ENCODE measurements around the gene KCNA1. TPM values are rescaled to one million over a fixed set of nuclear protein-coding genes. Genes with fewer than 3 reads are reported as not detected.
"Not testable (repeated sequence)": the region's sequence is repeated elsewhere in the genome, so short reads cannot be mapped to it uniquely, and the experiment has no call there.

KCNA1 gene
- total RNA-seq, 1 donor from 2014 or later, result 0.62 TPM

GRCh38 chr12:4874671-4875070 is 35.0 kb upstream of the KCNA1 start:
- H3K4me1 Mint-ChIP-seq (ENCODE audit: unreplicated experiment), result no peaks in the 10 kb centered on the region

DNA sequence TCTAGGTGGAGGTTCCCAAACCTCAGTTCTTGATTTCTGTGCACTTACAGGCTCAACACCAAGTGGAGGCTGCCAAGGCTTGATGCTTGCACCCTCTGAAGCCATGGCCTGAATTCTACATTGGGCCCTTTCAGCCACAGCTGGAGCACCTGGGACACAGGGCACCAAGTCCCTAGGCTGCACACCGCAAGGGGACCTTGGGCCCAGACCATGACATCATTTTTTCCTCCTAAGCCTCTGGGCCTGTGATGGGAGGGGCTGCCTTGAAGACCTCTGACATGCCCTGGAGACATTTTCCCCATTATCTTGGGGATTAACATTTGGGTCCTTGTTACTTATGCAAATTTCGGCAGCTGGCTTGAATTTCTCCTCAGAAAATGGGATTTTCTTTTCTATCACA is 30.2 kb upstream of the KCNA1 start:
- H3K9me3 Mint-ChIP-seq (ENCODE audit: unreplicated experiment), result peaks cover 10% of the 10 kb centered on the region
- H3K36me3 Mint-ChIP-seq (ENCODE audit: low read depth, unreplicated experiment); H3K4me1 Mint-ChIP-seq (ENCODE audit: unreplicated experiment); DNase-seq (ENCODE audit: low spot score); H3K4me3 Mint-ChIP-seq (ENCODE audit: unreplicated experiment); H3K27me3 Mint-ChIP-seq (ENCODE audit: unreplicated experiment); H3K27ac Mint-ChIP-seq (ENCODE audit: unreplicated experiment): not testable (repeated sequence)

More at GRCh38 chr12:4874671-4875070, 35.0 kb upstream of the KCNA1 start:
- Mint-ChIP-seq H3K27me3 (ENCODE audit: unreplicated experiment) (no peaks in the 10 kb centered on the region), H3K4me3 (ENCODE audit: unreplicated experiment) (no peak overlapping the region), H3K27ac (ENCODE audit: unreplicated experiment) (no peak overlapping the region), H3K36me3 (ENCODE audit: low read depth, unreplicated experiment) (no peaks in the 10 kb centered on the region), H3K9me3 (ENCODE audit: unreplicated experiment) (peaks cover 4% of the 10 kb centered on the region)
- no peak for DNase-seq (ENCODE audit: low spot score)
- TF ChIP-seq CTCF (IDR thresholded peaks at IDR 0.05; ENCODE audit: unreplicated experiment), result no peak

GRCh38 chr12:4881266-4882064 is 28.2 kb upstream of the KCNA1 start:
- no peak overlapping the region for H3K4me3 Mint-ChIP-seq (ENCODE audit: unreplicated experiment)
- H3K36me3 Mint-ChIP-seq (ENCODE audit: low read depth, unreplicated experiment), result no peaks in the 10 kb centered on the region
- TF ChIP-seq CTCF (IDR thresholded peaks at IDR 0.05; ENCODE audit: unreplicated experiment), result no peak
- no peak for DNase-seq (ENCODE audit: low spot score)
- peaks cover 6% of the 10 kb centered on the region for H3K27me3 Mint-ChIP-seq (ENCODE audit: unreplicated experiment)
- H3K9me3 Mint-ChIP-seq (ENCODE audit: unreplicated experiment), result peaks cover 10% of the 10 kb centered on the region
- H3K27ac Mint-ChIP-seq (ENCODE audit: unreplicated experiment), result no peak overlapping the region
- H3K4me1 Mint-ChIP-seq (ENCODE audit: unreplicated experiment), result no peaks in the 10 kb centered on the region

DNA sequence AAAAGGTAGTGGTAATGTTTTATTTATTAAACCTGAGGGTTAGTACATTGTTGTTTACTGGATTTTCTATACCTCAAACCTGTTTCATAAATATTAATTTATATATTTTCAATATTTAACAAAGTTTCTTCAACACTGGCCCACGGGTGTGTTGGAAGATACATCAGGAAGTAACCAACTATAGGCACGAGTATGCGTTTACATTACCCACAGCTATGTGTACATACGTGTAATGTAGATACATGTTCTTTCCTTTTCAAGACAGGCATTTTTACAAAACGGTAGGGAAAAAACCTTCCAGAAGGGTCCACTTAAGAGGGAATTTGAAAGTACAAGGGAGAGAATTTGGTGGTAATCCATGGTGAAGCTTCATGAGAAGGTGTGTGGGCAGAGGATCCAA is 17.8 kb upstream of the KCNA1 start:
- Mint-ChIP-seq H3K36me3 (ENCODE audit: low read depth, unreplicated experiment) (no peaks in the 10 kb centered on the region), H3K27me3 (ENCODE audit: unreplicated experiment) (no peaks in the 10 kb centered on the region), H3K4me1 (ENCODE audit: unreplicated experiment) (no peaks in the 10 kb centered on the region), H3K4me3 (ENCODE audit: unreplicated experiment) (no peak overlapping the region), H3K27ac (ENCODE audit: unreplicated experiment) (no peak overlapping the region), H3K9me3 (ENCODE audit: unreplicated experiment) (no peaks in the 10 kb centered on the region)
- DNase-seq (ENCODE audit: low spot score), result no peak
- TF ChIP-seq CTCF (IDR thresholded peaks at IDR 0.05; ENCODE audit: unreplicated experiment), result no peak

GRCh38 chr12:4892418-4892817 is 17.3 kb upstream of the KCNA1 start:
- Mint-ChIP-seq H3K36me3 (ENCODE audit: low read depth, unreplicated experiment) (no peaks in the 10 kb centered on the region), H3K4me3 (ENCODE audit: unreplicated experiment) (no peak overlapping the region)
- DNase-seq (ENCODE audit: low spot score), result no peak

More at GRCh38 chr12:4892418-4892817, 17.3 kb upstream of the KCNA1 start:
- TF ChIP-seq CTCF (IDR thresholded peaks at IDR 0.05; ENCODE audit: unreplicated experiment), result no peak
- Mint-ChIP-seq H3K27ac (ENCODE audit: unreplicated experiment) (no peak overlapping the region), H3K27me3 (ENCODE audit: unreplicated experiment) (no peaks in the 10 kb centered on the region), H3K4me1 (ENCODE audit: unreplicated experiment) (no peaks in the 10 kb centered on the region), H3K9me3 (ENCODE audit: unreplicated experiment) (no peaks in the 10 kb centered on the region)
